ENCODE data around the gene FILIP1L.

Gene FILIP1L

GRCh38 chr3:99958222-99958912 lies 155.9 kb downstream of the FILIP1L start:
- Histone ChIP-seq H3K4me1 (ENCODE audit: low read depth, poor library complexity, severe bottlenecking) (peaks cover 18% of the 10 kb centered on the region), H3K27me3 (ENCODE audit: insufficient read depth, low read depth) (no peaks in the 10 kb centered on the region), H3K27ac (no peak overlapping the region), H2AFZ (ENCODE audit: low read depth) (no peak overlapping the region), H3K79me2 (ENCODE audit: insufficient read depth, low read depth) (no peaks in the 10 kb centered on the region; the same call in 1 of the 2 replicates), H3K4me2 (no peak overlapping the region), H3K36me3 (ENCODE audit: insufficient read depth) (no peaks in the 10 kb centered on the region), H4K20me1 (ENCODE audit: insufficient read depth) (0 out of 2 replicates have a peak, but pooled peaks cover 5% of the 10 kb centered on the region), H3K4me3 (IDR thresholded peaks at IDR 0.05; ENCODE audit: insufficient read depth, low read depth, low read length) (no peak overlapping the region), H3K9ac (no peak overlapping the region)
- no peak for TF ChIP-seq CTCF (conservative IDR thresholded peaks at IDR 0.05; ENCODE audit: low read depth, low read length)

- H3K9ac ChIP-seq: no peak overlapping the region
- H4K20me1 ChIP-seq (ENCODE audit: insufficient read depth): 0 out of 2 replicates have a peak, but pooled peaks cover 5% of the 10 kb centered on the region
- no peaks in the 10 kb centered on the region for H3K36me3 ChIP-seq (ENCODE audit: insufficient read depth)
- H3K4me3 ChIP-seq (IDR thresholded peaks at IDR 0.05; ENCODE audit: insufficient read depth, low read depth, low read length): no peak overlapping the region
- no peak overlapping the region for H2AFZ ChIP-seq (ENCODE audit: low read depth)
- no peak overlapping the region for H3K27ac ChIP-seq
- H3K4me2 ChIP-seq: no peak overlapping the region
- H3K27me3 ChIP-seq (ENCODE audit: insufficient read depth, low read depth): no peaks in the 10 kb centered on the region
- TF ChIP-seq CTCF (conservative IDR thresholded peaks at IDR 0.05; ENCODE audit: low read depth, low read length): no peak
- peaks cover 26% of the 10 kb centered on the region for H3K4me1 ChIP-seq (ENCODE audit: low read depth, poor library complexity, severe bottlenecking)
- no peaks in the 10 kb centered on the region; the same call in 1 of the 2 replicates for H3K79me2 ChIP-seq (ENCODE audit: insufficient read depth, low read depth)
Observed at GRCh38 chr3:99957151-99957796, 157.0 kb downstream of the FILIP1L start.

GRCh38 chr3:99955773-99956562 lies 158.3 kb downstream of the FILIP1L start:
- TF ChIP-seq CTCF (conservative IDR thresholded peaks at IDR 0.05; ENCODE audit: low read depth, low read length): no peak
- Histone ChIP-seq H3K4me2 (no peak overlapping the region), H3K4me3 (IDR thresholded peaks at IDR 0.05; ENCODE audit: insufficient read depth, low read depth, low read length) (no peak overlapping the region), H3K36me3 (ENCODE audit: insufficient read depth) (no peaks in the 10 kb centered on the region), H3K27me3 (ENCODE audit: insufficient read depth, low read depth) (no peaks in the 10 kb centered on the region), H2AFZ (ENCODE audit: low read depth) (no peak overlapping the region), H3K27ac (no peak overlapping the region), H3K79me2 (ENCODE audit: insufficient read depth, low read depth) (no peaks in the 10 kb centered on the region; the same call in 1 of the 2 replicates), H4K20me1 (ENCODE audit: insufficient read depth) (0 out of 2 replicates have a peak, but pooled peaks cover 5% of the 10 kb centered on the region), H3K9ac (no peak overlapping the region), H3K4me1 (ENCODE audit: low read depth, poor library complexity, severe bottlenecking) (peaks cover 24% of the 10 kb centered on the region)

GRCh38 chr3:99954914-99955644 lies 159.2 kb downstream of the FILIP1L start:
- no peak for TF ChIP-seq CTCF (conservative IDR thresholded peaks at IDR 0.05; ENCODE audit: low read depth, low read length)
- Histone ChIP-seq H3K4me1 (ENCODE audit: low read depth, poor library complexity, severe bottlenecking) (peaks cover 16% of the 10 kb centered on the region), H4K20me1 (ENCODE audit: insufficient read depth) (0 out of 2 replicates have a peak, but pooled peaks cover 5% of the 10 kb centered on the region), H3K9ac (no peak overlapping the region), H3K27ac (no peak overlapping the region), H3K27me3 (ENCODE audit: insufficient read depth, low read depth) (no peaks in the 10 kb centered on the region), H3K79me2 (ENCODE audit: insufficient read depth, low read depth) (no peaks in the 10 kb centered on the region; the same call in 1 of the 2 replicates), H2AFZ (ENCODE audit: low read depth) (no peak overlapping the region), H3K36me3 (ENCODE audit: insufficient read depth) (no peaks in the 10 kb centered on the region), H3K4me2 (no peak overlapping the region), H3K4me3 (IDR thresholded peaks at IDR 0.05; ENCODE audit: insufficient read depth, low read depth, low read length) (no peak overlapping the region)
